PC-3 (cell line): ENCODE measurements around the gene PDE6C.

Experiments
- EZH2 ChIP-seq: fragments of 300-600 bp; sonication (generic); IDR thresholded peaks from one replicate; pipeline ENCODE4 v1.6.1; 2017; ENCODE audit warnings: antibody characterized with exemption, mild to moderate bottlenecking, low read length; ENCODE audit not compliant: unreplicated experiment
- TF ChIP-seq, protein P1 (sequence below): fragments of 300-600 bp; sonication (generic); conservative IDR thresholded peaks from 2 replicates; pipeline ENCODE4 v1.5.1; 2017; ENCODE audit warnings: antibody characterized with exemption, low read depth, mild to moderate bottlenecking, low read length

DNA sequence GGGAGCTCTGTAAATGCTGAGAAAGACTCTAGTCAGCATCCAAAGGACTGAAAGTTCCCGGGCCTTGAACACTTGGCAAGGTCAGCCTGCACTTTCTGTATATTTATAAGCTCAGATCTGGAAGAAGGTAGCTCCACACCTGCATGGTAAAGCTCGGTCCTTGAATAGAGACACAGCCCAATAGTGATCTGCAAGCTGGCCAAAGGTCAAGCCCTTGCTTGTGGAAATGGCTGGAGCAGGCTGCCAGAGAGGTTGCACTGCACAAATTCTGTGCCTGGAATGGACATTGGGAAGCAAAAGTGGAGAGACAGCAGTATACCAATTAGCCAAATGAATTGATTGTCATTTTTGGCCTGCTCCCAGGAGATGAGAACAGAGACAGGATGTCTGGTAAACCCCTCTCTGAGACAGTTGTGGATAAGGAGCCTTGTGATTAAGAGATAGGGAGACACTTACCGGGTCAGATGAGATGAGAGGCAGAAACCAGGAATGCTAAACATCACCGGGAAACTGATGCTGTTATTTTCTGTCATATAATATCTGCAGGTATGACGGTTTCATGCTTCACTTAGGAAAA is 98.1 kb downstream of the PDE6C start:
- TF ChIP-seq, protein P1, sequence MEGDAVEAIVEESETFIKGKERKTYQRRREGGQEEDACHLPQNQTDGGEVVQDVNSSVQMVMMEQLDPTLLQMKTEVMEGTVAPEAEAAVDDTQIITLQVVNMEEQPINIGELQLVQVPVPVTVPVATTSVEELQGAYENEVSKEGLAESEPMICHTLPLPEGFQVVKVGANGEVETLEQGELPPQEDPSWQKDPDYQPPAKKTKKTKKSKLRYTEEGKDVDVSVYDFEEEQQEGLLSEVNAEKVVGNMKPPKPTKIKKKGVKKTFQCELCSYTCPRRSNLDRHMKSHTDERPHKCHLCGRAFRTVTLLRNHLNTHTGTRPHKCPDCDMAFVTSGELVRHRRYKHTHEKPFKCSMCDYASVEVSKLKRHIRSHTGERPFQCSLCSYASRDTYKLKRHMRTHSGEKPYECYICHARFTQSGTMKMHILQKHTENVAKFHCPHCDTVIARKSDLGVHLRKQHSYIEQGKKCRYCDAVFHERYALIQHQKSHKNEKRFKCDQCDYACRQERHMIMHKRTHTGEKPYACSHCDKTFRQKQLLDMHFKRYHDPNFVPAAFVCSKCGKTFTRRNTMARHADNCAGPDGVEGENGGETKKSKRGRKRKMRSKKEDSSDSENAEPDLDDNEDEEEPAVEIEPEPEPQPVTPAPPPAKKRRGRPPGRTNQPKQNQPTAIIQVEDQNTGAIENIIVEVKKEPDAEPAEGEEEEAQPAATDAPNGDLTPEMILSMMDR = no peak
- no peak for TF ChIP-seq EZH2
